GM12878 (cell line): ENCODE data around the gene ACTN2.

ENCODE experiments used
- CTCF ChIP-seq, 3 experiments: IDR thresholded peaks in 2 of 3; conservative IDR thresholded peaks in 1 of 3; 2 replicates each; pipeline ENCODE4 v1.5.1; 2011; ENCODE audit warnings: low read depth in 3 of 3, low read length in 3 of 3, mild to moderate bottlenecking in 3 of 3, control low read depth in 2 of 3, moderate library complexity in 2 of 3, inconsistent platforms in 1 of 3, mixed read lengths in 1 of 3; ENCODE audit not compliant: control insufficient read depth in 2 of 3, insufficient read depth in 1 of 3; ENCODE audit errors: extremely low read depth in 1 of 3
- NR2C2 ChIP-seq: IDR thresholded peaks from 2 replicates; pipeline ENCODE4 v1.6.1; 2011; ENCODE audit warnings: borderline replicate concordance, low read depth; ENCODE audit not compliant: control insufficient read depth, insufficient read length
- SMARCA5 ChIP-seq: fragments of 450-650 bp; IDR thresholded peaks from 2 replicates; pipeline ENCODE4 v1.6.1; 2017; ENCODE audit warnings: mild to moderate bottlenecking
- SRF ChIP-seq, 2 experiments: IDR thresholded peaks; 2 replicates each; pipeline ENCODE4 v1.6.1; 2011; ENCODE audit warnings: low read depth in 2 of 2, low read length in 2 of 2, mild to moderate bottlenecking in 1 of 2, moderate library complexity in 1 of 2
- ZNF274 ChIP-seq: IDR thresholded peaks from one replicate; pipeline ENCODE4 v1.8.0; 2011; ENCODE audit not compliant: insufficient read length, insufficient read depth

GRCh38 chr1:236725668-236726067 is 39.4 kb downstream of the ACTN2 start:
- no peak for TF ChIP-seq ZNF274
- TF ChIP-seq SRF (IDR thresholded peaks at IDR 0.05; ENCODE audit: low read depth in 2 of 2, low read length in 2 of 2) = no peak
- TF ChIP-seq NR2C2 = no peak
- no peak for TF ChIP-seq CTCF (IDR thresholded peaks at IDR 0.05 in 2 of 3, conservative IDR thresholded peaks at IDR 0.05 in 1 of 3; ENCODE audit: control insufficient read depth in 2 of 3, extremely low read depth in 1 of 3, insufficient read depth in 1 of 3, low read depth in 3 of 3, low read length in 3 of 3)
- no peak for TF ChIP-seq SMARCA5
